ENCODE data around the gene MAML2.
A peak's percentile ranks its signal among the peaks of the same experiment; 100 is the strongest.

Gene MAML2

GRCh38 chr11:96338910-96339705 lies 3.9 kb downstream of the MAML2 start:
- DNase-seq = peak; percentile 73

GRCh38 chr11:96337541-96338431 lies 5.2 kb downstream of the MAML2 start:
- DNase-seq = peak; percentile 75

DNA sequence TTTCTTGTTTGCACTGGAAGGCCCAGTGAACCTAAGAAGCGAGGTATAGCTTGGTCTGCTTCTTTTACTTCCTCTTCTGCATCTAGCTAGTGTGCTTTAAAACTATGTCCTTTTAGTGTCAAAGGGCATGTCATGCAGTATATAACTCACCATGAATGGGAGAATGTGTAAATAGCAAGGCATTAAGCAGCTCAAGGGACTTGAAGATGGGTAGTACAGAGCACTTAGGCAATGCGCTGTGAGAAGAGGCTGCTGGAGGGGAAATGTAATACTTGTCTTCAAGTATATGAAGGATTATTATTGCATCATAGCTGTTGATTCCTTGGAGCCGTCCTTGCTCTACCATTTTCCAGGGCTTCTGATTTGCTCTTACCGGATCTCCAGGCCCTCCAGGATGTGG lies 7.6 kb downstream of the MAML2 start:
- no peak for DNase-seq

DNA sequence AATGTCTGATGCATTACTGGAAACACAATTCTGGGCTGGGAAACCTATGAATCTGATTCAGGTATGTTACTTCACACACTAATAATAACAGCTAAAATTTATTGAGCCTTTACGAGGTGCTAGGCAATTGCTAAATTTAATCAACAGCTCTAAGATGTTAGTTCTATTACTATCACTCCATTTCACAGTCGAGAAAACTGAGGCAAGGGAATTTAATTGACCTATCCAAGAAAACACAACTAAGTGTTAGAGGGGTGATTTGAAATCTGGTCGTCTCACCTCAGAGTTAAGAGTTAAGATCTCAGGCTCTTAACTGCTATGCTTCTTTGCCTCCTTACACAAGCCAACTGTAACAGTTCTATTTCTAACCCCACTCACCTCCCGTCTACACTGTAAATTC lies 8.8 kb downstream of the MAML2 start:
- no peak for DNase-seq

DNA sequence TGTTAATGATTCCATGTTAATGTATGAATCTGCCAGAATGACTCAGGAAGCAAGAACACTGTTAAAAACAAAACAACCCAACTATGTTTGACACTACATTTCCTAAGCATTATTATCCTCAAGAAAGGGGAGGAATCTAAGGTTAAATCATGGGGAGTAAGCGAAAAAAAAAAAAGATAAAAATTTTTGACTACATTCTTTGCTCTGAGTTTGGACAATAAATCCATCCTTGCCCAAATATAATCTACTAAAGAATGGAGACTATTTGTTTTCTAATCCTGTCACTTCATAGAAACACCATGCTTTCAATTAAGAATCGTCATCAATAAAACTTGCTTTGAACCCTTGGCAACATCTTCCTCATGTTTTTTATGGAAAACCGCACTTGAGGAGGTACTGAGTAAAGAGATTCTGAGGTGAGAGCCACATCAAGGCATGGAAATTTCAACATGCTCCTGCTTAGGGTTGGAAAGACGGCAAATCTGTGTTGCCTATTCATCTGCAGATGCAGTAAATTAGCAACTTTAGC lies 9.7 kb downstream of the MAML2 start:
- DNase-seq = no peak

- DNase-seq = no peak
These were observed 10.7 kb downstream of the MAML2 start for GRCh38 chr11:96332126-96332771.

DNA sequence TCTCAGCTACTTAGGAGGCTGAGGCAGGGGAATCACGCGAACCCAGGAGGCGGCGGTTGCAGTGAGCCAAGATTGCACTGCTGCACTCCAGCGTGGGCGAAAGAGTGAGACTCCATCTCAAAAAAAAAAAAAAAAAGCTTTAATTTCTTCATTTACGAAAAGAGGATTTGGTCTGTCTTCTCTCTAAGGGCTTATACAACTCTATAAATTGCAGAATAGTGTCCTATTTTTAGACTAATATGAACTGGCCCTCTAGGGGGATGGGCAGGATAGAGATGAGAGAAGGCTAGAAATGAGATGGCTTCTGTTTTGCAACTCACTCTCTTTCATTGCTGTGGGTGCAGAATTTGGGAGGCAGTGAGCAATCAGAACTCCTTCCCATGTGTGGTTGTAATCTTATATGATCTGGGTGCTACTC lies 11.3 kb downstream of the MAML2 start:
- DNase-seq = no peak

DNA sequence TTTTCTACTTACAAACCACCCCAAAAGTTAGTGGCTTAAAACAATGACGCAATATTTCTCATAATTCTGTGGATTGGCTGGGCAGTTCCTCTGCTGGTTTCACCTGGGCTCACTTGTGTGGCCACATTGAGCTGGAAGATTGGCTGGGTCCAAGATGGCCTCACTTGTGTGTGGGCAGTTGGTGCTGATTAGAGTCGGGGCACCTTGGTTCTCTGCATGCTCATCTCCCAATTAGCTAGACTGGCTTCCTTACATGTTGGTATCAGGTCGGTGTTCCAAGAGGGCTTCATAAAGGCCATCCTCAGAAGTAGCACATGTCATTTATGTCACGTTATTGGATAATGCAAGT lies 12.5 kb downstream of the MAML2 start:
- DNase-seq = no peak

- no peak for DNase-seq
These were observed 13.0 kb downstream of the MAML2 start for GRCh38 chr11:96329855-96330510.

GRCh38 chr11:96329419-96329818 lies 13.6 kb downstream of the MAML2 start:
- no peak for DNase-seq

DNA sequence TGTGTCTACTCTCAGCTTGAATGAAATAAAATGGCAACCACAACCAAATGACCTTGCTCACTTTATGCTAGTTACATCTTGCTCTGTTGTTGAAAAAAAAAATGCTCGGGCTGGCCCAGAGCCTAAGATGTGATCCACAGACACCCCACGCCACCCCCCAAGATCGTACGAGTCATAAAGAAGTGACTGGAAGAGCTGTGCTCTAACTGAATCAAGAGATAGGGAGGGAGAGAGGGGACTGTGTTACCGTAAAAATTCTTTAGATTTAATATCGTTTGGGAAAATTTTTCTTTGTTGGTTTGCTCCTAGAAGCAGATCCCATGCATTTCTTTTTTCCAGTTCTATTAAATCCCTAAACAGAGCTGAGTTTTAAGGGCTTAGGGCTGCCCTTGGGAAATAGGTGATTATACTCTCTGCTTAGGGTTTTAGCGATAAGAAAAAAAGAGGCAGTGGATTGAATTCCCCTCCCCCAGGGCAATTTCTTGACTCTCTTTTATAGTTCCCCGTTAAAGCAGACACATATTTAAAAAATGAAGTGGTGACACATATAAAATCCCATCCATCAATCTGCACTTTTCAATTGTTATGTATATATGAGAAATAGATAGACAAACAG lies 14.5 kb downstream of the MAML2 start:
- no peak for DNase-seq

DNA sequence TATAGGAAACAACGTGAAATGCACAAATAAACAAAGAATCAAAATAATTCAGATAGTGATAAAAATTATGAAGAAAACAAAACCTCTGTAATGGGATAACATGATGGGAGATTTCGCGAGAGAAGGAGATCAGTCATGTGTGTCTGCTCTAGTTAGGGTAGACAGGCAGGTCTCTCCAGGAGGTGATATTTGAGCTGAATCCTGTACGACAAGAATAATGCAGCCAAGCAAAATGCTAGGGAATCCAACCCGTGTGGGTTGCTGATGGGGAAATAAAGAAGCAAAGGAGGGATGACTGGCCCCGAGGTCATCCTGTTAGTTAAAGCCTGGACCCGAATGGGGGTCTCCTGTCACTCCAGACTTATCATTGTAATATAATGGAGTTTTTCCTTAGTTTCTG lies 16.0 kb downstream of the MAML2 start:
- no peak for DNase-seq

DNA sequence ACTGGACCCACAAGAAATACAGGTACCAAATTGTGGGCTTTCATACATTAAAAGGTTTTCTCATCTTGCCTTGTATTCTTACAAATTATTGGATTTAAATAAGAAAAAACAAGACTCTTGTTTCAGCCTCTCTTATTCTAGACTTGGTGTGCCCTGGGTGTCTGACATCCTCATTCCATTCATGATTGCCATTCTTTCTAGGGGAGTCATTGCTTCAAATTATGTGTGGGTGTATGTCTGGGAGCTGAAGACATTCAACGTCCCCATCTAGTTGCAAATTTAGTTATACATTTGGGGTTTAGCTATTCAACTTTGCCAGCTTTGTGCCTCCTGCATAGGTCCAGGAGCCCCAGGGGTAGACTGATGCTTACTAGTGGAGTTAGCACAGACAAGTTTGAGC lies 18.1 kb downstream of the MAML2 start:
- DNase-seq = no peak

GRCh38 chr11:96323642-96323985 lies 19.4 kb downstream of the MAML2 start:
- no peak for DNase-seq

DNA sequence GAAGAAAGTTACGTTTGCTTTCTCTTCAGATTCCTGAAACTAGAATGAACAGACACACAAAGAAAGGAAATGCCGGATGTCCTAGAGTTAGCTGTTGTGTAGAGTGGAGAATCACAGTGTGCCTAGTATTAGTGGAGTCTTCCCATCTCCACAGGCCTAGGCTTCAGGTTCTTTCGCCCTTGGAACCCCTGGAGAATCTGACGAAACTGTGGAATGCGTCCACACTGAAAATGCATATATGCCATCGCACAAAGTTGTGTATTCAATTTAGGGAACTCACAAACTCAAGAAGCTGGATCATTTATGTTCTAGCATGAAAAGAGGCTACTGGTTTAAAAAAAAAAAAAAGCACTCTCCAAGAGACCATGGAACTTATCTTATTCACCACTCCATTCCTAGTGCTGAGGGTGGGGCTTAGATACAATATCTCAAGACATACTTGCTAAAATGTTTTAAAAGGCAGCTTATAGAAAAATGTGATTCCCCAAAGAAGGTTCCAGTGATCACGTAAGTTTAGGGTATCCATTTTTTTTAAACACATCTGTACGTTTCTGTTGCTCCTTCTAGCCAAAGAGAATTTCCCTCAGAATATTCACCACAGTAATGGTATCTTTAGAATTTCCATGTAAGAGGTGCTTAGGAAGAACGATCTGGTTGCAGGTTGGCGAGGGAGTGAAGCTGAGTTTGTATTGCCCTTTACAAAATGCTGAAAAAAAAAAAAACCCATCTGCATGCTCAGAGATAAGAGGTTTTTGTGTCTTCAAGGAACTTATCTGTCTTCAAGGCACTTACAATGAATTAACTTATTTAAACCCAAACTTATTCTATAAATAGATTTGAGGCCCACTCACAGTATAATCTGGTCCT lies 20.0 kb downstream of the MAML2 start:
- no peak for DNase-seq

- no peak for DNase-seq
These were observed 21.9 kb downstream of the MAML2 start for GRCh38 chr11:96321091-96321490.

DNA sequence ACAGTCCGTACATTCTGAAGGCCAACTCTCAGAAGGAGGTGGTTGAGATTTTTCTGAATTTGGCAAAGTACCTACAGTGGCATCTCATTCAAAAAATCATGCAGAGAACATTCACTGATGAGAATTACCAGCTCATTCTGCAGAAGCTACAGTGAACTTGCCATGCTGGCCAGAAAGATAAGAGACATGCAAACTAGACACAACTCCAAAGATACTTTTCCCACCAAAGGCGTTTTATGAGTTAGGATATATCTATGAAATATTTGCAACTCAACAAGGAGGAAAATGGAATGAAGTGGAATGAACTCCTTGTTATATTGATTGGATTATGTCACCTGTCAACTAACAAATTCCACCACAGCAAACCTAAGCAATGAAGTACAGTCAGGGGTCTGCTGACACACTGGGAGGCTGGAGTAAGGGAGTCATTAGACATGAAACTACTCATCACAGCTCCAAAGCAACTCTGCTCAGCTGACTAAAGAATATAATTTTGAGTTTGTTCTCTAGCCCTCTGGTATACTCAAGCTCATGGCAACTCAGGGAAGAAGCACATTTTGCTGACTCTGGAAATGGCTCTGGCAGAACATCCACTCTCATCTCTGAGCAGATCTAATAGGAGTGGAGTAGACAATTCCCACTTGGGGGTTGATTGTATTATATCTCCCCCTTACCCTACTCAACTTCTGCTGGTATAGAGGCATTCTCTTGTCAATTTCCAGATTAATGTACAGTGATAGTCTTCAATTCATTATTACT lies 22.9 kb downstream of the MAML2 start:
- DNase-seq = no peak

DNA sequence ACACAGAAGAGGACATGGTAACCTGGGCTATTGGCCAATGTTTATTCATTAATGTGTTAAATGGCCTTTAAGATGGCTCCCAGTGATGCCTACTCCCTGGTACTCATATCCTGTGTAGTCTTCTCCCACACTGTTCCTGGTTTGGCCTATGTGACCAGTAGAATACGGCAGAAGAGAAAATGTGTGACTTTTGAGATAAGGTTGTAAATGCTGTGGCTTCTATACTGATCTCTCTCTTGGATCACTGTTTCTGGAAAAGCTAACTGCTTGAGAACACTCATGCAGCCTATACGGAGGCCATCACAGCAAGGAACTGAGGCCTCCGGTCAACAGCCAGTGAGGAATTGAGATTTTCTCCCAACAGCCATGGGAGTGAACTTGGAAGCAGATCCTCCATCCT lies 24.1 kb downstream of the MAML2 start:
- no peak for DNase-seq

- no peak for DNase-seq
These were observed 24.6 kb downstream of the MAML2 start for GRCh38 chr11:96318399-96318798.

DNA sequence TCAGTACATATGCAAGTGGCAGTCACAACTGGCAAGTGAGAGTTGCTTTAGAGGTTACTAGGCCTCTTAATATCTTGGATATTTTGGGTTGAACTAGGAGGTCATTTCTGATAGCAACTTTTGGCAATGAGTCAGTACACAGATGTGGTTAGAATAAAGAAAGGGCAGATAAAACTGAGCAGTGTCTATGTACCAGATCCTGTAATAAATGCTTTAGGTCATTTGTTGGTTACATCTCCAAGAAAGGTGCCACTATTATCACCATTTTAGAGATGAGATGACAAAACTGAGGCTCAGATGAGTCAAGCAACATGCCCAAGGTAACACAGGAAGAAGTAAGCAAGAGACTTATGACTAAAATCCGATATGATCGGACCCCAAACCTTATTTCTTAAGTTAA lies 25.0 kb downstream of the MAML2 start:
- no peak for DNase-seq

GRCh38 chr11:96317571-96317970 lies 25.4 kb downstream of the MAML2 start:
- DNase-seq = no peak
